H9 (cell line): ENCODE results near the gene NCAM2. TPM values are rescaled to one million over a fixed set of nuclear protein-coding genes. Genes with fewer than 3 reads are reported as not detected.

Experiments
- DNase-seq: peaks from one replicate; pipeline ENCODE4 v3.0.0-alpha.2; 2017
- H2AFZ ChIP-seq: one replicate; pipeline ENCODE4 v1.6.1; 2013; ENCODE audit warnings: mild to moderate bottlenecking, low read length, control low read depth, moderate library complexity
- H2AK5ac ChIP-seq: 2 replicates; pipeline ENCODE4 v1.6.1; 2013; ENCODE audit warnings: low read length, control low read depth, mixed read lengths; ENCODE audit not compliant: insufficient read length
- H2BK120ac ChIP-seq: one replicate; pipeline ENCODE4 v1.6.1; 2013; ENCODE audit warnings: low read depth, mild to moderate bottlenecking, low read length, control low read depth, inconsistent platforms; ENCODE audit not compliant: poor library complexity, severe bottlenecking
- H2BK12ac ChIP-seq: 2 replicates; pipeline ENCODE4 v1.6.1; 2013; ENCODE audit warnings: low read length, control low read depth, mixed read lengths, low read depth; ENCODE audit not compliant: insufficient read length
- H2BK15ac ChIP-seq: 2 replicates; pipeline ENCODE4 v1.6.1; 2013; ENCODE audit warnings: low read depth, low read length, control low read depth
- H2BK20ac ChIP-seq: one replicate; pipeline ENCODE4 v1.6.1; 2013; ENCODE audit warnings: low read depth, mild to moderate bottlenecking, low read length, control low read depth, inconsistent platforms; ENCODE audit not compliant: poor library complexity, severe bottlenecking
- H2BK5ac ChIP-seq: 2 replicates; pipeline ENCODE4 v1.6.1; 2013; ENCODE audit warnings: low read length, control low read depth, mixed read lengths; ENCODE audit not compliant: insufficient read length
- H3K14ac ChIP-seq: 2 replicates; pipeline ENCODE4 v1.6.1; 2013; ENCODE audit warnings: low read length, control low read depth; ENCODE audit not compliant: insufficient read depth
- H3K18ac ChIP-seq: 2 replicates; pipeline ENCODE4 v1.6.1; 2013; ENCODE audit warnings: low read depth, mild to moderate bottlenecking, mixed read lengths, low read length, control low read depth; ENCODE audit not compliant: insufficient read length
- H3K23ac ChIP-seq: 2 replicates; pipeline ENCODE4 v1.6.1; 2013; ENCODE audit warnings: low read length, control low read depth, mixed read lengths, low read depth; ENCODE audit not compliant: insufficient read length
- H3K23me2 ChIP-seq: 2 replicates; pipeline ENCODE4 v1.6.1; 2013; ENCODE audit warnings: low read depth, mild to moderate bottlenecking, mixed read lengths, low read length, control low read depth; ENCODE audit not compliant: insufficient read length, poor library complexity, severe bottlenecking
- H3K27ac ChIP-seq: 2 replicates; pipeline ENCODE4 v1.5.1; 2013; ENCODE audit warnings: low read length, control low read depth, mixed read lengths, low read depth; ENCODE audit not compliant: insufficient read length
- H3K27me3 ChIP-seq: 2 replicates; pipeline ENCODE4 v1.6.1; 2013; ENCODE audit warnings: low read length, control low read depth, inconsistent platforms; ENCODE audit not compliant: insufficient read depth
- H3K4ac ChIP-seq: 2 replicates; pipeline ENCODE4 v1.6.1; 2013; ENCODE audit warnings: low read depth, mild to moderate bottlenecking, control low read depth, inconsistent platforms, low read length, moderate library complexity
- H3K4me1 ChIP-seq: 2 replicates; pipeline ENCODE4 v1.6.1; 2013; ENCODE audit warnings: low read length, control low read depth, inconsistent platforms; ENCODE audit not compliant: insufficient read depth
- H3K4me2 ChIP-seq: 2 replicates; pipeline ENCODE4 v1.6.1; 2013; ENCODE audit warnings: low read length, control low read depth, mixed read lengths; ENCODE audit not compliant: insufficient read length, insufficient read depth
- H3K56ac ChIP-seq: 2 replicates; pipeline ENCODE4 v1.6.1; 2013; ENCODE audit warnings: low read depth, mild to moderate bottlenecking, mixed read lengths, low read length, control low read depth; ENCODE audit not compliant: insufficient read length
- H3K79me1 ChIP-seq: 2 replicates; pipeline ENCODE4 v1.6.1; 2013; ENCODE audit warnings: low read depth, mild to moderate bottlenecking, moderate library complexity, low read length, control low read depth, inconsistent platforms; ENCODE audit not compliant: insufficient read depth, poor library complexity, severe bottlenecking
- H3K79me2 ChIP-seq: 2 replicates; pipeline ENCODE4 v1.6.1; 2013; ENCODE audit warnings: low read length, control low read depth, inconsistent platforms; ENCODE audit not compliant: insufficient read depth
- H3K9ac ChIP-seq: 2 replicates; pipeline ENCODE4 v1.6.1; 2013; ENCODE audit warnings: low read length, control low read depth, mixed read lengths; ENCODE audit not compliant: insufficient read length; ENCODE audit errors: extremely low read depth
- H3K9me3 ChIP-seq: one replicate; pipeline ENCODE4 v1.6.1; 2013; ENCODE audit warnings: low read depth, low read length, inconsistent platforms; ENCODE audit not compliant: control insufficient read depth
- H3T11ph ChIP-seq: one replicate; pipeline ENCODE4 v1.6.1; 2013; ENCODE audit warnings: mild to moderate bottlenecking, low read length, control low read depth, inconsistent platforms
- H4K20me1 ChIP-seq: one replicate; pipeline ENCODE4 v1.6.1; 2013; ENCODE audit not compliant: control insufficient read depth, insufficient read length, insufficient read depth
- H4K5ac ChIP-seq: 2 replicates; pipeline ENCODE4 v1.6.1; 2013; ENCODE audit warnings: low read depth, mild to moderate bottlenecking, mixed read lengths, low read length, control low read depth; ENCODE audit not compliant: insufficient read length
- H4K8ac ChIP-seq: replicated peaks from 2 replicates; pipeline ENCODE4 v1.6.1; 2013; ENCODE audit warnings: low read length, control low read depth, mixed read lengths, low read depth; ENCODE audit not compliant: insufficient read length
- H4K91ac ChIP-seq: 2 replicates; pipeline ENCODE4 v1.6.1; 2013; ENCODE audit warnings: low read depth, mild to moderate bottlenecking, moderate library complexity, mixed read lengths, low read length, control low read depth; ENCODE audit not compliant: insufficient read length
- H3K27ac Mint-ChIP-seq, 3 experiments: 2 replicates in 2 of 3; 3 replicates in 1 of 3; pipeline ENCODE4 v1.8.0; 2020 to 2021; ENCODE audit warnings: mixed read lengths in 3 of 3, mild to moderate bottlenecking in 1 of 3, moderate library complexity in 1 of 3
- H3K27me3 Mint-ChIP-seq: 2 replicates; pipeline ENCODE4 v1.8.0; 2021; ENCODE audit warnings: low read depth, mild to moderate bottlenecking, moderate library complexity, mixed read lengths
- H3K36me3 Mint-ChIP-seq, 3 experiments: 2 replicates in 2 of 3; 3 replicates in 1 of 3; pipeline ENCODE4 v1.8.0; 2020 to 2021; ENCODE audit warnings: low read depth in 3 of 3, mixed read lengths in 3 of 3; ENCODE audit not compliant: insufficient read depth in 1 of 3
- H3K4me1 Mint-ChIP-seq, 2 experiments: 2 replicates each; pipeline ENCODE4 v1.8.0; 2020; ENCODE audit warnings: mixed read lengths in 2 of 2
- H3K4me3 Mint-ChIP-seq, 2 experiments: 2 replicates in 1 of 2; 3 replicates in 1 of 2; pipeline ENCODE4 v1.8.0; 2020 to 2021; ENCODE audit warnings: mild to moderate bottlenecking in 2 of 2, mixed read lengths in 2 of 2, moderate library complexity in 1 of 2
- H3K9me3 Mint-ChIP-seq, 2 experiments: 2 replicates in 1 of 2; 3 replicates in 1 of 2; pipeline ENCODE4 v1.8.0; 2020; ENCODE audit warnings: mild to moderate bottlenecking in 2 of 2, mixed read lengths in 2 of 2, moderate library complexity in 1 of 2
- CTCF ChIP-seq: fragments of 200-600 bp; sonication (generic); conservative IDR thresholded peaks from 3 replicates; pipeline ENCODE4 v1.8.0; 2021; ENCODE audit warnings: antibody characterized with exemption, mild to moderate bottlenecking
- total RNA-seq: library from RNA; stranded (reverse); gene quantifications from 2 replicates; pipeline ENCODE4 v1.2.1, GENCODE V29; 2021

Gene NCAM2
- total RNA-seq, 1 experiment from 2014 or later = 2.2 TPM

GRCh38 chr21:21530680-21531079, 532.5 kb downstream of the NCAM2 start:
- Histone ChIP-seq H3K23ac (no peak overlapping the region), H3K56ac (no peak overlapping the region), H2AFZ (no peak overlapping the region), H2BK12ac (no peak overlapping the region), H4K5ac (no peak overlapping the region), H3K9me3 (no peaks in the 10 kb centered on the region), H3K9ac (no peak overlapping the region), H2BK5ac (no peak overlapping the region), H3T11ph (no peak overlapping the region), H3K27me3 (no peaks in the 10 kb centered on the region), H3K4ac (no peak overlapping the region), H3K27ac (no peak overlapping the region), H4K91ac (no peak overlapping the region), H2BK20ac (no peak overlapping the region), H3K4me1 (no peaks in the 10 kb centered on the region), H3K18ac (no peak overlapping the region), H2AK5ac (no peak overlapping the region), H3K4me2 (no peak overlapping the region), H3K23me2 (no peaks in the 10 kb centered on the region), H2BK120ac (no peak overlapping the region), H4K8ac (no peak overlapping the region), H3K79me1 (no peaks in the 10 kb centered on the region), H3K79me2 (no peaks in the 10 kb centered on the region), H3K14ac (no peak overlapping the region), H2BK15ac (no peak overlapping the region), H4K20me1 (no peaks in the 10 kb centered on the region)
- H3K4me1 Mint-ChIP-seq = no peaks in the 10 kb centered on the region
- no peaks in the 10 kb centered on the region for H3K9me3 Mint-ChIP-seq
- H3K27ac Mint-ChIP-seq = no peak overlapping the region
- DNase-seq = no peak
- no peak for TF ChIP-seq CTCF
- H3K36me3 Mint-ChIP-seq = no peaks in the 10 kb centered on the region
- no peaks in the 10 kb centered on the region for H3K27me3 Mint-ChIP-seq
- H3K4me3 Mint-ChIP-seq = no peak overlapping the region
